ENCODE results near the gene SLC9A8. TPM values are rescaled to one million over a fixed set of nuclear protein-coding genes. Genes with fewer than 3 reads are reported as not detected.

SLC9A8 gene
- total RNA-seq, 1 donor from 2014 or later, result 4.8 TPM

GRCh38 chr20:49918446-49918845 is 105.8 kb downstream of the SLC9A8 start:
- no peak for DNase-seq

DNA sequence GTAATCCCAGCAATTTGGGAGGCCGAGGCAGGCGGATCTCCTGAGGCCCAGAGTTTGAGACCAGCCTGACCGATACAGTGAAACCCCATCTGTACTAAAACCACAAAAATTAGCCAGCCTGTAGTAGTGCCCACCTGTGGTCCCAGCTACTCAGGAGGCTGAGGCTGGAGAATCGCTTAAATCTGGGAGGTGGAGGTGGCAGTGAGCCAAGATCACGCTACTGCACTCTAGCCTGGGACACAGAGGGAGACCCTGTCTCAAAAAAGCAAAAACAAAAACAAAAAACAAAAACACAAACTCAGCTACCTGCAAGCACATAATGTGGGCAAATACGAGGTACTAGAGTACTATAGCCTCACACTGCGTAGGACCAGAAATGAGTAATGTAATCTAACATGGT is 106.4 kb downstream of the SLC9A8 start:
- no peak for DNase-seq

- no peak for DNase-seq
Measured at GRCh38 chr20:49919461-49919860, 106.8 kb downstream of the SLC9A8 start.

- no peak for DNase-seq
Measured at GRCh38 chr20:49924247-49924646, 111.6 kb downstream of the SLC9A8 start.

GRCh38 chr20:49925901-49926454 is 113.3 kb downstream of the SLC9A8 start:
- no peak for DNase-seq

- peak; percentile 50 for DNase-seq
Measured at GRCh38 chr20:49928411-49929141, 115.9 kb downstream of the SLC9A8 start.

GRCh38 chr20:49929142-49929494 is 116.5 kb downstream of the SLC9A8 start:
- no peak for DNase-seq

GRCh38 chr20:49935746-49936152 is 123.1 kb downstream of the SLC9A8 start:
- no peak for DNase-seq

DNA sequence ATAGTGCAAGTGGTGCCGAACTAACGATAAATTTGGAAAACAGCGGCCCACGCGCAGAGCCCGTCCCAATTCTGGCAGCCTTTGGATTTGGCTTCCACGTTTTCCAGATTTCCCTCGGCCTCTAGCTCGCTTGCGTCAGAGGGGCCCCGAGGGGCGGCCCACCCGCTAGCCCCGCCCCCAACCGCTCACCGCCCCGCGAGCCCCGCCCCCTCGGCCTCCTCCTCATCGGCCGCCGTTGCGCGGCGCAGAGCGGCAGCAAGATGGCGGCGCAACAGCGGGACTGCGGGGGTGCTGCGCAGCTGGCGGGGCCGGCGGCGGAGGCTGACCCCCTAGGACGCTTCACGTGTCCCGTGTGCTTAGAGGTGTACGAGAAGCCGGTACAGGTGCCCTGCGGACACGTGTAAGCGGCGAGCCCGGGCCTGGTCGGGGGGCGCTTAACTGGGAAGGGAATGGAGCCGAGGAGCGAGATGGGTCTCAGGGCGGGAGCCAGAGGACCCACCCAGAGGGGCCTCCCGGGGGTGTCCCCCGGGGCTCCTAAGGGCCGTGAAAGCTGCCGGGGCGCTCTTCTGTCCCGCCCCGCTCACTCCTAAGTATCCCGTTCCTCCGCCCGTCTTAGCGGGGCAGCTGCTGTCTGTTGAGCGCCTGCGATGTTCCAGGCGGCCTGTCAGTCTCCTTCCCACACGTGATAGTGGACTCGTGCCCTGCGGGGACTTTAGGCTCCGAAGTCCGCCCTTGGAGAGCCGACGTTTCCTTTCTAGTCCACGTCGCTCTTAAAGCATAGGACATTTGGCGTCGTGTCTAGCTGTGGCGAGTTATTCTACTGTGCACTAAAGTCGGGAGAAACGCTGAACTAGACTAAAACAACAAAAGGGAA is 123.8 kb downstream of the SLC9A8 start, which contains the start of gene RNF114:
Gene RNF114 (plus strand): TSS at position 245 of the 874 bp plus-strand sequence. CDS start 16 bp downstream, at position 261.
- peak; percentile 91 for DNase-seq

- DNase-seq, result no peak
Measured at GRCh38 chr20:49937027-49937929, 124.7 kb downstream of the SLC9A8 start.

- DNase-seq, result peak; percentile 70
Measured at GRCh38 chr20:49938173-49939163, 125.8 kb downstream of the SLC9A8 start.

- DNase-seq, result no peak
Measured at GRCh38 chr20:49941456-49941855, 128.8 kb downstream of the SLC9A8 start.

Small RNA genes lying within 50 kb of the gene (small RNA-seq; reads per million reads assigned to genes)
- gene RF00017 (ENCODE audit: low replicate concordance) (not detected), gene RF00019 (ENCODE audit: low replicate concordance) (not detected), gene RNU6-919P (ENCODE audit: low replicate concordance) (not detected)

Other genes with a start within 250 kb of the SLC9A8 start
- 14.0 TPM for gene PTGIS, start 244.7 kb upstream of the SLC9A8 start, total RNA-seq
- 16.2 TPM for gene B4GALT5, start 99.0 kb upstream of the SLC9A8 start, total RNA-seq
- gene SPATA2, start 102.7 kb downstream of the SLC9A8 start, total RNA-seq, result 2.0 TPM
- gene RNF114, start 123.6 kb downstream of the SLC9A8 start, total RNA-seq, result 36.4 TPM
- gene SNAI1, start 170.2 kb downstream of the SLC9A8 start, total RNA-seq, result 0.59 TPM